Kidney (tissue), 14 donors: Measurements from ENCODE around the gene UBE4B. TPM values are rescaled to one million over a fixed set of nuclear protein-coding genes. Genes with fewer than 3 reads are reported as not detected.
"Not testable (repeated sequence)": the region's sequence is repeated elsewhere in the genome, so short reads cannot be mapped to it uniquely, and the experiment has no call there.

Experiments used
- DNase-seq, 5 donors: peaks; one replicate each; pipeline ENCODE4 v3.0.0-alpha.2; 2013 to 2020
- FAIRE-seq: peaks from 2 replicates; lab custom pipeline; 2012; peaks lifted over from hg19 to GRCh38; lab: Jason Lieb, UNC
- H3K27ac ChIP-seq, 2 donors: one replicate each; pipeline ENCODE4 v1.7.0; 2013; ENCODE audit warnings: low read depth in 2 of 2, low read length in 2 of 2, inconsistent platforms in 1 of 2
- H3K27me3 ChIP-seq: one replicate; pipeline ENCODE4 v1.7.1; 2013; ENCODE audit warnings: low read length, inconsistent platforms; ENCODE audit not compliant: control insufficient read depth, insufficient read depth
- H3K36me3 ChIP-seq, 3 donors: one replicate each; pipeline versions ENCODE4 v1.7.0 to v1.7.1; 2013; ENCODE audit warnings: low read length in 3 of 3, control low read depth in 1 of 3, inconsistent platforms in 1 of 3; ENCODE audit not compliant: insufficient read depth in 3 of 3, control insufficient read depth in 2 of 3
- H3K4me1 ChIP-seq, 3 donors: one replicate each; pipeline versions ENCODE4 v1.7.0 to v1.7.1; 2013; ENCODE audit warnings: low read length in 3 of 3, inconsistent platforms in 1 of 3, low read depth in 1 of 3; ENCODE audit not compliant: control insufficient read depth in 2 of 3, insufficient read depth in 2 of 3
- H3K4me3 ChIP-seq, 3 donors: one replicate each; pipeline versions ENCODE4 v1.7.0 to v1.8.1; 2013; ENCODE audit warnings: low read length in 3 of 3, control low read depth in 1 of 3, inconsistent platforms in 1 of 3
- H3K9ac ChIP-seq, 3 donors: one replicate each; pipeline versions ENCODE4 v1.7.0 to v1.7.1; 2013; ENCODE audit warnings: low read length in 3 of 3, control low read depth in 1 of 3, inconsistent platforms in 1 of 3
- H3K9me3 ChIP-seq, 3 donors: one replicate each; pipeline versions ENCODE4 v1.7.0 to v1.7.1; 2013; ENCODE audit warnings: low read length in 3 of 3, control low read depth in 1 of 3, inconsistent platforms in 1 of 3; ENCODE audit not compliant: control insufficient read depth in 2 of 3, insufficient read depth in 1 of 3
- CTCF ChIP-seq: IDR thresholded peaks from 3 replicates; pipeline ENCODE4 v1.5.1; 2012; ENCODE audit warnings: mild to moderate bottlenecking, moderate library complexity, borderline replicate concordance; ENCODE audit not compliant: insufficient read depth; ENCODE audit errors: extremely low read depth
- intact Hi-C: fragments of 100-400 bp; cut with DNase I; formaldehyde crosslinking; loops from one replicate; pipeline ENCODE4 v1.11.1; 2022
- polyA plus RNA-seq: library from polyadenylated mRNA; stranded (reverse); fragments of 350-450 nt; fragmentation: Illumina TruSeq; extraction: RNeasy Lipid Tissue Mini Kit (QIAGEN cat#74804); gene quantifications from one replicate; pipeline ENCODE4 v1.2.3, GENCODE V29; 2014; ENCODE audit warnings: low read depth, low replicate concordance; ENCODE audit not compliant: insufficient read depth
- total RNA-seq: library from RNA; stranded (reverse); fragmentation: NEBNext Ultra II Directional; extraction: Animal tissue kit (Norgen Biotek cat#: 25700); gene quantifications from one replicate; pipeline ENCODE4 v1.2.1, GENCODE V29; 2021
- donor health status: control.
- donor health status: control.
- donor health status: control.
- donor health status: control.
- donor health status: control.
- donor health status: DM: yes; HTN: yes; CAD: no.
- donor health status: Normal renal cell carcinoma (clear cell type).

Gene UBE4B
- total and polyA plus RNA-seq, 2 donors from 2014 or later = 13.3 to 33.5 TPM

DNA sequence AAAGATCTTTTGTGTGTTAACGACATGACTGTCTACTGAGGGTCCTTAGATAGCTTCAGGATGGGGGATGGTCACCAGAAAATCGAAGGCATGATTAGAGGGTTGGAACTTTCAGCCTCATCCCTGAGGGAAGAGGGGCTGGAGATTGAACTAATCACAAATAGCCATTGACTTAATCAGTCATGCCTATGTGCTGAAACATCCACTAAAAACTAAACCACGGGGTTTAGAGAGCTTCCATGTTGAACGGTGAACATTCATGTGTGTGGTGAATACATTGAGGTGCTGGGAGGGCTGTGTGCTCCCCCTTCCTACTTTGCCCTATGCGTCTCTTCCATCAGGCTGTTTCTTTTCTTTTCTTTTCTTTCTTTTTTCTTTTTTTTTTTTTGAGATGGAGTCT is 18.7 kb upstream of the UBE4B start:
- Histone ChIP-seq H3K4me3 (no peak overlapping the region), H3K36me3 (no peaks in the 10 kb centered on the region), H3K9ac (no peak overlapping the region), H3K9me3 (no peaks in the 10 kb centered on the region), H3K27ac (no peak overlapping the region), H3K27me3 (no peaks in the 10 kb centered on the region), H3K4me1 (peaks cover 0 to 2% (median 0%) of the 10 kb centered on the region in 3 donors)
- no peak for TF ChIP-seq CTCF
- FAIRE-seq = no peak
- no peak for DNase-seq
- intact Hi-C loops = no loop called here

DNA sequence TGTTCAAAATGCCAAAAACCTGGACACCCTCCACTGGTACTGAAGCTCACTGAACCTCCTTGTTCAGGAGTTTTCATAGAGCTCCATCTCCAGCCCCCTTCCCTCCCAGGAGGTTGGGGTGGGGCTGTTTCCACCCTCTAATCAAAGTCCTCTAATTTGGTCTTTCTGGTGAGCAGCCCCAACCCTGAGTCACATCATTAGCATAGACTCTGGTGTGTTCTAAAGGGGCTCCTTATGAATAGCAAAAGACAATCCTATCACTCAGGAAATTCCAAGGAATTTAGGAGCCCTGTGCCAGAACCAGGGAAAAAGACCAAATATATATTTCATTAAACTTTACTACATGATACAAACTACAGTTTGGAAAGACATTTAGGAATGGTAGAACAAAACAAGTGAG is 13.2 kb upstream of the UBE4B start:
- Histone ChIP-seq H3K27me3 (no peaks in the 10 kb centered on the region), H3K4me3 (no peak overlapping the region), H3K27ac (no peak overlapping the region), H3K9me3 (no peaks in the 10 kb centered on the region), H3K4me1 (peaks cover 0 to 2% (median 0%) of the 10 kb centered on the region in 3 donors), H3K9ac (no peak overlapping the region), H3K36me3 (no peaks in the 10 kb centered on the region)
- FAIRE-seq (no peak), DNase-seq (no peak)
- TF ChIP-seq CTCF = no peak
- intact Hi-C loops = no loop called here

DNA sequence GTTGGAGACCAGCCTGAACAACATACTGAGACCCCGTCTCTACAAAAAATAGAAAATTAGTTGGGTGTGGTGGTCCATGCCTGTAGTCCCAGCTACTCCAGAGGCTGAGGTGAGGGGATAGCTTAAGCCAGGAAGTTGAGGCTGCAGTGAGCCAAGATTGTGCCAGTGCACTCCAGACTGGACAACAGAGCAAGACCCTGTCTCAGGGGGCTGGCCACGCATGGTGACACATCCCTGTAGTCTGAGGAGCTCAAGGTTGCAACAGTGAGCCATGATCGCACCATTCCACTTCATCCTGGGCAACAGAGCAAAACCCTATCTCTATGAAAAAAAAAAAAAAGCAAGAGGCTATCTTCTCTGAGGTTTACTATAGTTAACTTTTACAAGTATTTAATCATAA is 12.7 kb upstream of the UBE4B start:
- intact Hi-C loops = no loop called here
- TF ChIP-seq CTCF = no peak
- no peak for FAIRE-seq

GRCh38 chr1:10020678-10021077 is 12.1 kb upstream of the UBE4B start:
- intact Hi-C loops, H3K9me3 ChIP-seq, H3K36me3 ChIP-seq, H3K4me1 ChIP-seq, FAIRE-seq, H3K27ac ChIP-seq, H3K27me3 ChIP-seq, H3K9ac ChIP-seq, H3K4me3 ChIP-seq: not testable (repeated sequence)
- DNase-seq = peak in 3 of 5 donors; percentile 3 to 81 (median 30)

More for the DNA sequence above, 12.7 kb upstream of the UBE4B start:
- no peak overlapping the region for H3K4me3 ChIP-seq
- peak in 1 of 5 donors; percentile 29 for DNase-seq
- H3K4me1 ChIP-seq = peaks cover 0 to 2% (median 0%) of the 10 kb centered on the region in 3 donors
- no peak overlapping the region for H3K9ac ChIP-seq
- H3K27me3 ChIP-seq = no peaks in the 10 kb centered on the region
- H3K36me3 ChIP-seq = no peaks in the 10 kb centered on the region
- no peaks in the 10 kb centered on the region for H3K9me3 ChIP-seq
- no peak overlapping the region for H3K27ac ChIP-seq

DNA sequence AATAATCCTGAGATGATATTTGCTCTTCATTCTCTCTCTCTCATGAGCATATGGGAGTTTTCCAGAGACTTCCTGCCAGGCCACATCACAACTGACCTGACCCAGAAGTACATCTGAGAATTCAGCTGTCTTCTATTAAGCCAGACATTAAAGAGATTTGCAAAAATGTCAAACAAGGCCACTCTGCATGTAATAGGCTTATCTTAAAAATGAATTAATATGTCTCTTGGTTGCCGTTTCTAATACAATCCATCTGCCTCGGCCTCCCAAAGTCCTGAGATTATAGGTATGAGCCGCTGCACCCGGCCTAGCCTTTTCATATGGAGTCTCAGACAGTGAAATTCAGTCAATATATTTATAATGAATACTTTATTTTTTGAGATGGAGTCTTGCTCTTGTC is 10.8 kb upstream of the UBE4B start:
- H3K27ac ChIP-seq, H3K4me3 ChIP-seq, H3K9me3 ChIP-seq, FAIRE-seq, H3K4me1 ChIP-seq, H3K27me3 ChIP-seq, H3K36me3 ChIP-seq, intact Hi-C loops, H3K9ac ChIP-seq: not testable (repeated sequence)
- peak in 2 of 5 donors; percentile 34 to 50 for DNase-seq
